GM23248 (cell line): Measurements from ENCODE around the gene ADGRA3. TPM values are rescaled to one million over a fixed set of nuclear protein-coding genes. Genes with fewer than 3 reads are reported as not detected.

Experiments used
- DNase-seq: peaks from one replicate; pipeline ENCODE4 v3.0.0-alpha.2; 2015
- H2AFZ ChIP-seq: fragments of 200-600 bp; sonication (generic); 2 replicates; pipeline ENCODE4 v1.6.1; 2016; ENCODE audit warnings: antibody characterized with exemption
- H3F3A ChIP-seq: fragments of 200-600 bp; sonication (generic); 2 replicates; pipeline ENCODE4 v1.6.1; 2016; ENCODE audit warnings: mild to moderate bottlenecking, antibody characterized with exemption, mixed run types; ENCODE audit not compliant: insufficient read depth
- H3K27ac ChIP-seq: fragments of 200-600 bp; sonication (generic); 2 replicates; pipeline ENCODE4 v1.5.1; 2016; ENCODE audit warnings: mild to moderate bottlenecking
- H3K27me3 ChIP-seq: fragments of 200-600 bp; sonication (generic); replicated peaks from 2 replicates; pipeline ENCODE4 v1.6.1; 2016; ENCODE audit warnings: mild to moderate bottlenecking; ENCODE audit not compliant: insufficient read depth
- H3K36me3 ChIP-seq: fragments of 200-600 bp; sonication (generic); 2 replicates; pipeline ENCODE4 v1.6.1; 2016; ENCODE audit warnings: low read depth, mild to moderate bottlenecking
- H3K4me1 ChIP-seq: fragments of 200-600 bp; sonication (generic); 2 replicates; pipeline ENCODE4 v1.6.1; 2016; ENCODE audit warnings: mild to moderate bottlenecking; ENCODE audit not compliant: insufficient read depth
- H3K4me2 ChIP-seq: fragments of 200-600 bp; sonication (generic); one replicate; pipeline ENCODE4 v1.6.1; 2016; ENCODE audit warnings: mild to moderate bottlenecking; ENCODE audit not compliant: unreplicated experiment
- H3K4me3 ChIP-seq: fragments of 200-600 bp; sonication (generic); 2 replicates; pipeline ENCODE4 v1.5.1; 2016; ENCODE audit warnings: mild to moderate bottlenecking
- H3K79me2 ChIP-seq: fragments of 200-600 bp; sonication (generic); 2 replicates; pipeline ENCODE4 v1.6.1; 2016; ENCODE audit warnings: mild to moderate bottlenecking; ENCODE audit not compliant: insufficient read depth
- H3K9ac ChIP-seq: fragments of 200-600 bp; sonication (generic); 2 replicates; pipeline ENCODE4 v1.6.1; 2016; ENCODE audit warnings: mild to moderate bottlenecking
- H3K9me2 ChIP-seq: fragments of 200-600 bp; sonication (generic); 2 replicates; pipeline ENCODE4 v1.6.1; 2016; ENCODE audit warnings: mixed run types, mild to moderate bottlenecking, moderate library complexity; ENCODE audit not compliant: insufficient read depth
- H3K9me3 ChIP-seq: fragments of 200-600 bp; sonication (generic); one replicate; pipeline ENCODE4 v1.6.1; 2017; ENCODE audit warnings: low read depth
- H4K20me1 ChIP-seq: fragments of 200-600 bp; sonication (generic); 2 replicates; pipeline ENCODE4 v1.6.0; 2016; ENCODE audit not compliant: insufficient read depth
- EZH2 ChIP-seq: fragments of 200-600 bp; sonication (generic); IDR thresholded peaks from 2 replicates; pipeline ENCODE4 v1.6.1; 2018; ENCODE audit warnings: antibody characterized with exemption, mild to moderate bottlenecking; ENCODE audit not compliant: insufficient read depth, poor library complexity, severe bottlenecking
- EZH2phosphoT487 ChIP-seq: fragments of 200-600 bp; sonication (generic); IDR thresholded peaks from 2 replicates; pipeline ENCODE4 v1.6.1; 2018; ENCODE audit warnings: antibody characterized with exemption, moderate library complexity, mild to moderate bottlenecking, low read depth; ENCODE audit not compliant: insufficient read depth
- WGBS, 2 experiments: methylation state at CpG; one replicate each; pipeline ENCODE4 v1.1.6; 2015 to 2017; ENCODE audit warnings: low lambda C conversion rate in 2 of 2, low coverage in 1 of 2; ENCODE audit errors: missing lambda C conversion rate in 2 of 2; 5-methylcytosine and 5-hydroxymethylcytosine counted together
- in situ Hi-C: fragments of 300-500 bp; cut with MboI; formaldehyde crosslinking; loops from 2 replicates; pipeline ENCODE4 v1.15.0; 2020
- polyA plus RNA-seq: library from polyadenylated mRNA; unstranded; fragments of >200 nt; fragmentation: Nextera tagmentation; extraction: Ambion mirVana; gene quantifications from 2 replicates; pipeline ENCODE4 v1.2.1, GENCODE V29; 2016
- total RNA-seq: library from RNA; depleted of rRNA; stranded (reverse); fragments of >200 nt; shearing (Covaris generic); gene quantifications from 2 replicates; pipeline ENCODE4 v1.2.3, GENCODE V29; 2014

The ADGRA3 gene
- total and polyA plus RNA-seq, 2 experiments from 2014 or later, result 1.1 to 7.8 TPM

DNA sequence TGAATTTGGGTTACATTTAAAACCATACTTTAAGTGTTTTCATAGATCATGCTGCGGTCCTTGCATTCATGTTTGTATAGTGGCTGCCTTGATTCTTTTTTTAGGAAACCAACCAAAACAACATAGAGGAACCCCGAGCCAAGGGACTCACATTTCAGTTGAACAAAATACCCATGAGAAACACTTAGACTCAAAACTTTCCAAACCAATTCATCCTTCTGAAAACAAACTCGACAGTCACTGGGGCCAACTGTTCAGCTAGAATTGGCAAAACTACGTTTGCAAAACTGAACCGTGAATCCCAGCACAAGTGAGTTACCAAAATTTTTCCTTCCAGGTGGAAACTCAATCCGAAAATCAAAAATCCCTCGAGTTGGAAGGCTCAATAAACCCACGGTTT, 1.4 kb downstream of the ADGRA3 start:
- WGBS, 2 experiments, result 7 to 9% methylated on average over 8 of the region's 8 CpGs
- TF ChIP-seq EZH2phosphoT487, result no peak
- TF ChIP-seq EZH2, result no peak
- Histone ChIP-seq H3K79me2 (peaks cover 29% of the 10 kb centered on the region), H3K9ac (peak overlapping the region; percentile 76), H3K27ac (peak overlapping the region; percentile 44), H3K9me2 (no peaks in the 10 kb centered on the region), H3F3A (peaks cover 24% of the 10 kb centered on the region), H4K20me1 (no peaks in the 10 kb centered on the region), H3K4me2 (peak overlapping the region; percentile 90), H3K9me3 (no peaks in the 10 kb centered on the region), H3K27me3 (no peaks in the 10 kb centered on the region), H3K4me3 (peak overlapping the region; percentile 73), H3K4me1 (peaks cover 13% of the 10 kb centered on the region), H3K36me3 (no peaks in the 10 kb centered on the region), H2AFZ (peak overlapping the region; percentile 79)
- in situ Hi-C loops, result no loop called here
- peak; percentile 37 for DNase-seq

DNA sequence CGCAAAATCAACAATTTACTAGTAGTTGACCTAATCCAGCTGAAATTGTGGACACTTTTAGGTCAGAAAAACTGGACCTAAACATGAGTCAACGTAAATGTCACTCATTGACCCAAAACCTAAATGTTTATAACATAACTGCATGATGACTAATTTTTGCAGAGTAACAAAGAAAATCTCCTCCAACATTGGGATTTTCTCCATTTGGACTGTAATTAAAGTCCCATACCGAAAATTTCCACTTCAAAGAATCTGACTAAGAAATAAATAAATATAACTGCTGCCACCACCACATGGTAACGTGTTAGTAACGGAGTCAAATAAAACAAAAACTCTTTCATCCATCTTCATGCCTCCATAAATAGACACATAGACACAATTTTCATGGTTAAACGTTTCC, 1.9 kb downstream of the ADGRA3 start:
- Histone ChIP-seq H3K9me2 (no peaks in the 10 kb centered on the region), H3K9me3 (no peaks in the 10 kb centered on the region), H3K27me3 (no peaks in the 10 kb centered on the region), H4K20me1 (no peaks in the 10 kb centered on the region), H3K9ac (peak overlapping the region; percentile 76), H3K4me2 (peak overlapping the region; percentile 90), H3F3A (peaks cover 24% of the 10 kb centered on the region), H3K36me3 (no peaks in the 10 kb centered on the region), H3K4me3 (peak overlapping the region; percentile 73), H3K27ac (peak overlapping the region; percentile 44; the same call in 1 of the 2 replicates), H3K79me2 (peaks cover 29% of the 10 kb centered on the region), H3K4me1 (peaks cover 13% of the 10 kb centered on the region), H2AFZ (0 out of 2 replicates have a peak overlapping the region, but pooled peaks have one; percentile 79)
- in situ Hi-C loops, result no loop called here
- DNase-seq, result peak; percentile 78
- WGBS, 2 experiments, result 7% methylated on average over 6 of the region's 6 CpGs
- TF ChIP-seq EZH2, result no peak
- no peak for TF ChIP-seq EZH2phosphoT487

GRCh38 chr4:22512306-22512705, 3.6 kb downstream of the ADGRA3 start:
- Histone ChIP-seq H3K4me2 (no peak overlapping the region), H3K27ac (no peak overlapping the region), H3K9me3 (no peaks in the 10 kb centered on the region), H2AFZ (no peak overlapping the region), H3K79me2 (peaks cover 29% of the 10 kb centered on the region), H3K9me2 (no peaks in the 10 kb centered on the region), H3K4me3 (no peak overlapping the region), H3K9ac (no peak overlapping the region), H3F3A (peaks cover 24% of the 10 kb centered on the region), H4K20me1 (no peaks in the 10 kb centered on the region), H3K4me1 (peaks cover 13% of the 10 kb centered on the region), H3K27me3 (no peaks in the 10 kb centered on the region), H3K36me3 (no peaks in the 10 kb centered on the region)
- TF ChIP-seq EZH2phosphoT487 (no peak), EZH2 (no peak)
- DNase-seq, result no peak
- in situ Hi-C loops, result no loop called here
- WGBS, 2 experiments, result 51 to 54% methylated on average over 2 of the region's 2 CpGs

DNA sequence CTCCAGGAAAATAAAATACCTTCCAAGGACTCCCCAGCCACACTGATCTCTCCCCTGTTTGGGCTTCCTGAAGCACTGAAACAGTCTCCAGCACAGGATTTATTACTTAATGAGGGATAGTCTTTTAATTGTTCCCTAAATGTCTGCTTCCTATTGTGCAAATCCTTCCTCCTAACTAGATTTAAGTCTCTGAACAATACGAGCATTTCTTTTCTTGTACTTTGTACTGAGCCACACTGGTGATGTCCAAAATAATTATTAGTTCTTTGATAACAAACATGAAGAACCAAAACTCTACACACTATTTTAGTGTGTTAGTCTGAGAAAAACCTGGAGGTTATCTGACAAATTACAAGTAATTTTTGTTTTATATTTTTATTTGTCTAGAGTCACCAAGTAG, 5.1 kb downstream of the ADGRA3 start:
- peaks cover 34% of the 10 kb centered on the region for H3K79me2 ChIP-seq
- 94 to 100% methylated on average over 1 of the region's 1 CpG for WGBS, 2 experiments
- H4K20me1 ChIP-seq, result no peaks in the 10 kb centered on the region
- DNase-seq, result no peak
- no peak overlapping the region for H3K9ac ChIP-seq
- H3K9me2 ChIP-seq, result no peaks in the 10 kb centered on the region
- no peaks in the 10 kb centered on the region for H3K9me3 ChIP-seq
- peaks cover 13% of the 10 kb centered on the region for H3K4me1 ChIP-seq
- no peak overlapping the region for H2AFZ ChIP-seq
- no peaks in the 10 kb centered on the region for H3K27me3 ChIP-seq
- no peak overlapping the region for H3K4me2 ChIP-seq
- in situ Hi-C loops, result no loop called here
- H3F3A ChIP-seq, result peaks cover 16% of the 10 kb centered on the region
- no peaks in the 10 kb centered on the region for H3K36me3 ChIP-seq
- H3K27ac ChIP-seq, result no peak overlapping the region
- no peak for TF ChIP-seq EZH2
- no peak for TF ChIP-seq EZH2phosphoT487
- no peak overlapping the region for H3K4me3 ChIP-seq

DNA sequence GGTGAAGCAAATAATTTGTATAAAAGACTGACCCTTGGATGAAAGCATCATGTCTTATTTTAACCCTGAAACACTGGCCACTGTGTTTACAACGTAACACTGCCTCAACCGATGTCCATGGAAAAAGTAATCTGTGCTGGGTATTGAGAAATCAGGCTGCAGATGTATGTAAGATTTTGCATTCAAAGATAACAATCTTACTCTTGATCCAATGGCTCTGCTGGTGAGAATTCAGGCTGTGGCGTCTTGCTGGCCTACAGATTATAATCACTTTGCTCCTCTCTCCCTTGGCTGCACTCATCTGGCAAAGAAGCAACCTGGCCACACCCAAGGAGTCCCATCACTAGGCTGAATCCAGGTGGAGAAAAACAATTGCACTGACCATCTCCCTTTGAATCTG, 7.5 kb downstream of the ADGRA3 start:
- Histone ChIP-seq H3K9me2 (no peaks in the 10 kb centered on the region), H3K36me3 (no peaks in the 10 kb centered on the region), H3K79me2 (peaks cover 46% of the 10 kb centered on the region), H3K27ac (no peak overlapping the region), H3K27me3 (no peaks in the 10 kb centered on the region), H3K4me1 (no peaks in the 10 kb centered on the region), H3F3A (no peaks in the 10 kb centered on the region; the same call in 1 of the 2 replicates), H4K20me1 (no peaks in the 10 kb centered on the region), H3K9ac (no peak overlapping the region), H3K4me3 (no peak overlapping the region), H2AFZ (no peak overlapping the region), H3K9me3 (no peaks in the 10 kb centered on the region), H3K4me2 (no peak overlapping the region)
- 94 to 97% methylated on average over 3 of the region's 3 CpGs for WGBS, 2 experiments
- in situ Hi-C loops, result no loop called here
- DNase-seq, result no peak
- no peak for TF ChIP-seq EZH2
- no peak for TF ChIP-seq EZH2phosphoT487
